ENCODE data around the gene MED27.

MED27 gene

GRCh38 chr9:132040808-132041207 lies 38.9 kb downstream of the MED27 start:
- no peak for DNase-seq

GRCh38 chr9:132040246-132040645 lies 39.4 kb downstream of the MED27 start:
- DNase-seq = no peak

- no peak for DNase-seq
Measured at GRCh38 chr9:132039284-132039683, 40.4 kb downstream of the MED27 start.

GRCh38 chr9:132037458-132037857 lies 42.2 kb downstream of the MED27 start:
- no peak for DNase-seq

GRCh38 chr9:132036521-132036920 lies 43.1 kb downstream of the MED27 start:
- no peak for DNase-seq

- no peak for DNase-seq
Measured at GRCh38 chr9:132035679-132036078, 44.0 kb downstream of the MED27 start.

GRCh38 chr9:132032238-132032950 lies 47.3 kb downstream of the MED27 start:
- no peak for DNase-seq

- no peak for DNase-seq
Measured at GRCh38 chr9:132031467-132032237, 48.0 kb downstream of the MED27 start.

- DNase-seq = no peak
Measured at GRCh38 chr9:132030626-132031325, 48.9 kb downstream of the MED27 start.

GRCh38 chr9:132027752-132028663 lies 51.7 kb downstream of the MED27 start:
- no peak for DNase-seq

GRCh38 chr9:132026932-132027585 lies 52.6 kb downstream of the MED27 start:
- no peak for DNase-seq

- DNase-seq = no peak
Measured at GRCh38 chr9:132025766-132026165, 53.9 kb downstream of the MED27 start.

GRCh38 chr9:132024589-132024988 lies 55.1 kb downstream of the MED27 start:
- DNase-seq = no peak

GRCh38 chr9:132023419-132024180 lies 56.1 kb downstream of the MED27 start:
- DNase-seq = no peak

- DNase-seq = no peak
Measured at GRCh38 chr9:132020820-132021510, 58.7 kb downstream of the MED27 start.

- no peak for DNase-seq
Measured at GRCh38 chr9:132020272-132020671, 59.4 kb downstream of the MED27 start.

- no peak for DNase-seq
Measured at GRCh38 chr9:132019702-132020101, 60.0 kb downstream of the MED27 start.

- no peak for DNase-seq
Measured at GRCh38 chr9:132018957-132019405, 60.7 kb downstream of the MED27 start.

GRCh38 chr9:132016456-132016855 lies 63.2 kb downstream of the MED27 start:
- no peak for DNase-seq

- no peak for DNase-seq
Measured at GRCh38 chr9:132015866-132016265, 63.8 kb downstream of the MED27 start.
